ENCODE results near the gene OR14I1.

GRCh38 chr1:248751142-248751541, 48.6 kb upstream of the OR14I1 start:
- TF ChIP-seq JUND (IDR thresholded peaks at IDR 0.05) (no peak), CTCF (IDR thresholded peaks at IDR 0.05; ENCODE audit: low read depth, low read length, missing input control) (no peak), REST (IDR thresholded peaks at IDR 0.05) (no peak), RAD21 (IDR thresholded peaks at IDR 0.05) (no peak), RXRA (IDR thresholded peaks at IDR 0.05) (no peak), MAX (IDR thresholded peaks at IDR 0.05) (no peak), TAF1 (conservative IDR thresholded peaks at IDR 0.05) (no peak), YY1 (IDR thresholded peaks at IDR 0.05) (no peak), SP1 (IDR thresholded peaks at IDR 0.05) (no peak), HNF4A (conservative IDR thresholded peaks at IDR 0.05) (no peak)
- TF ChIP-seq, protein P1, sequence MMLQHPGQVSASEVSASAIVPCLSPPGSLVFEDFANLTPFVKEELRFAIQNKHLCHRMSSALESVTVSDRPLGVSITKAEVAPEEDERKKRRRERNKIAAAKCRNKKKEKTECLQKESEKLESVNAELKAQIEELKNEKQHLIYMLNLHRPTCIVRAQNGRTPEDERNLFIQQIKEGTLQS (IDR thresholded peaks at IDR 0.05): no peak
- TF ChIP-seq, protein P2, sequence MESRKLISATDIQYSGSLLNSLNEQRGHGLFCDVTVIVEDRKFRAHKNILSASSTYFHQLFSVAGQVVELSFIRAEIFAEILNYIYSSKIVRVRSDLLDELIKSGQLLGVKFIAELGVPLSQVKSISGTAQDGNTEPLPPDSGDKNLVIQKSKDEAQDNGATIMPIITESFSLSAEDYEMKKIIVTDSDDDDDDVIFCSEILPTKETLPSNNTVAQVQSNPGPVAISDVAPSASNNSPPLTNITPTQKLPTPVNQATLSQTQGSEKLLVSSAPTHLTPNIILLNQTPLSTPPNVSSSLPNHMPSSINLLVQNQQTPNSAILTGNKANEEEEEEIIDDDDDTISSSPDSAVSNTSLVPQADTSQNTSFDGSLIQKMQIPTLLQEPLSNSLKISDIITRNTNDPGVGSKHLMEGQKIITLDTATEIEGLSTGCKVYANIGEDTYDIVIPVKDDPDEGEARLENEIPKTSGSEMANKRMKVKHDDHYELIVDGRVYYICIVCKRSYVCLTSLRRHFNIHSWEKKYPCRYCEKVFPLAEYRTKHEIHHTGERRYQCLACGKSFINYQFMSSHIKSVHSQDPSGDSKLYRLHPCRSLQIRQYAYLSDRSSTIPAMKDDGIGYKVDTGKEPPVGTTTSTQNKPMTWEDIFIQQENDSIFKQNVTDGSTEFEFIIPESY (IDR thresholded peaks at IDR 0.05): no peak
